ENCODE results near the gene NOTUM.

GRCh38 chr17:81906476-81907218 lies 54.3 kb downstream of the NOTUM start:
- TF ChIP-seq CTCF (IDR thresholded peaks at IDR 0.05) (no peak), POLR2A (IDR thresholded peaks at IDR 0.05) (no peak)

Data from thyroid gland (tissue), 4 donors.